SK-N-MC (cell line): ENCODE data around the gene C22orf39.

ENCODE experiments used
- EZH2 ChIP-seq: fragments of 200-600 bp; sonication (generic); IDR thresholded peaks from one replicate; pipeline ENCODE4 v1.6.1; 2017; ENCODE audit warnings: antibody characterized with exemption
- POLR2AphosphoS5 ChIP-seq: IDR thresholded peaks from 2 replicates; pipeline ENCODE4 v1.6.1; 2012; ENCODE audit warnings: mild to moderate bottlenecking, low read depth, low read length, borderline replicate concordance

- TF ChIP-seq EZH2 (no peak), POLR2AphosphoS5 (no peak)
These were observed 26.1 kb upstream of the C22orf39 start for GRCh38 chr22:19473578-19473977.
